Fibroblast of the aortic adventitia (primary cell): ENCODE measurements around the gene NELL1. TPM values are rescaled to one million over a fixed set of nuclear protein-coding genes. Genes with fewer than 3 reads are reported as not detected.

ENCODE experiments used
- DNase-seq: peaks from one replicate; pipeline ENCODE4 v3.0.0-alpha.2; 2010; ENCODE audit warnings: low read depth
- H3K4me3 ChIP-seq: 2 replicates; pipeline ENCODE4 v1.5.1; 2011; ENCODE audit warnings: low read depth, mild to moderate bottlenecking, control low read depth, low read length, moderate library complexity
- CTCF ChIP-seq: IDR thresholded peaks from 2 replicates; pipeline ENCODE4 v1.5.1; 2011; ENCODE audit warnings: mild to moderate bottlenecking, low read length, control low read depth, inconsistent platforms; ENCODE audit not compliant: insufficient read depth
- total RNA-seq: library from RNA; depleted of rRNA; stranded (reverse); fragments of >200 nt; gene quantifications from 2 replicates; pipeline ENCODE4 v1.2.3, GENCODE V29; 2012; ENCODE audit warnings: low replicate concordance

Gene NELL1
- total RNA-seq, 1 donor, result not detected

GRCh38 chr11:21082853-21083252, 413.5 kb downstream of the NELL1 start:
- no peak overlapping the region for H3K4me3 ChIP-seq
- DNase-seq, result no peak
- TF ChIP-seq CTCF, result no peak

- no peak for TF ChIP-seq CTCF
- no peak for DNase-seq
- H3K4me3 ChIP-seq, result no peak overlapping the region
Measured at GRCh38 chr11:21088930-21089329, 419.5 kb downstream of the NELL1 start.

- no peak for TF ChIP-seq CTCF
- no peak for DNase-seq
Measured at GRCh38 chr11:21104641-21105040, 435.3 kb downstream of the NELL1 start.

GRCh38 chr11:21105196-21105917, 436.0 kb downstream of the NELL1 start:
- TF ChIP-seq CTCF, result no peak
- DNase-seq, result no peak
- H3K4me3 ChIP-seq, result no peak overlapping the region

More at GRCh38 chr11:21104641-21105040, 435.3 kb downstream of the NELL1 start:
- H3K4me3 ChIP-seq, result no peak overlapping the region

GRCh38 chr11:21109341-21109740, 440.0 kb downstream of the NELL1 start:
- no peak overlapping the region for H3K4me3 ChIP-seq
- DNase-seq, result no peak
- TF ChIP-seq CTCF, result no peak

- H3K4me3 ChIP-seq, result no peak overlapping the region
- no peak for TF ChIP-seq CTCF
- no peak for DNase-seq
Measured at GRCh38 chr11:21110415-21110814, 441.0 kb downstream of the NELL1 start.

GRCh38 chr11:21113876-21114275, 444.5 kb downstream of the NELL1 start:
- no peak for TF ChIP-seq CTCF
- H3K4me3 ChIP-seq, result no peak overlapping the region
- no peak for DNase-seq
